ENCODE measurements around the gene ELMO3.

The ELMO3 gene

DNA sequence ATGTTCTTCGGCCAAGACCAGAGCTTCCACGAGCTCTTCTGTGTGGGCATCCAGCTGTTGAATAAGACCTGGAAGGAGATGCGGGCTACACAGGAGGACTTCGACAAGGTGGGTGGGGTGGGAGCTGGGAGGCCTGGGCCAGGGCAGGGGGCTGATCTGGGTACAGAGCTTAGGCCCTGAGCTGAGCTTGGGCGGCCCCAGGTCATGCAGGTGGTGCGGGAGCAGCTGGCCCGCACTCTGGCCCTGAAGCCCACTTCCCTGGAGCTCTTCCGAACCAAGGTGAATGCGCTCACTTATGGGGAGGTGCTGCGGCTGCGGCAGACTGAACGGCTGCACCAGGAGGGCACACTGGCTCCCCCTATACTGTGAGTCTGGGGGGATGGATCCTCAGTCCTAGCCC lies 3.5 kb downstream of the ELMO3 start (continued):
- no peak for TF ChIP-seq GLIS3 (CRISPR knock-in tag; IDR thresholded peaks at IDR 0.05)
- TF ChIP-seq ZNF565 (CRISPR knock-in tag; conservative IDR thresholded peaks at IDR 0.05; ENCODE audit: low read depth) = no peak
- no peak for TF ChIP-seq ZC3H10 (CRISPR knock-in tag; IDR thresholded peaks at IDR 0.05)
- TF ChIP-seq, protein P1, sequence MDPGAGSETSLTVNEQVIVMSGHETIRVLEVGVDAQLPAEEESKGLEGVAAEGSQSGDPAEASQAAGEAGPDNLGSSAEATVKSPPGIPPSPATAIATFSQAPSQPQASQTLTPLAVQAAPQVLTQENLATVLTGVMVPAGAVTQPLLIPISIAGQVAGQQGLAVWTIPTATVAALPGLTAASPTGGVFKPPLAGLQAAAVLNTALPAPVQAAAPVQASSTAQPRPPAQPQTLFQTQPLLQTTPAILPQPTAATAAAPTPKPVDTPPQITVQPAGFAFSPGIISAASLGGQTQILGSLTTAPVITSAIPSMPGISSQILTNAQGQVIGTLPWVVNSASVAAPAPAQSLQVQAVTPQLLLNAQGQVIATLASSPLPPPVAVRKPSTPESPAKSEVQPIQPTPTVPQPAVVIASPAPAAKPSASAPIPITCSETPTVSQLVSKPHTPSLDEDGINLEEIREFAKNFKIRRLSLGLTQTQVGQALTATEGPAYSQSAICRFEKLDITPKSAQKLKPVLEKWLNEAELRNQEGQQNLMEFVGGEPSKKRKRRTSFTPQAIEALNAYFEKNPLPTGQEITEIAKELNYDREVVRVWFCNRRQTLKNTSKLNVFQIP (CRISPR knock-in tag; IDR thresholded peaks at IDR 0.05; ENCODE audit: borderline replicate concordance, low read depth) = no peak

DNA sequence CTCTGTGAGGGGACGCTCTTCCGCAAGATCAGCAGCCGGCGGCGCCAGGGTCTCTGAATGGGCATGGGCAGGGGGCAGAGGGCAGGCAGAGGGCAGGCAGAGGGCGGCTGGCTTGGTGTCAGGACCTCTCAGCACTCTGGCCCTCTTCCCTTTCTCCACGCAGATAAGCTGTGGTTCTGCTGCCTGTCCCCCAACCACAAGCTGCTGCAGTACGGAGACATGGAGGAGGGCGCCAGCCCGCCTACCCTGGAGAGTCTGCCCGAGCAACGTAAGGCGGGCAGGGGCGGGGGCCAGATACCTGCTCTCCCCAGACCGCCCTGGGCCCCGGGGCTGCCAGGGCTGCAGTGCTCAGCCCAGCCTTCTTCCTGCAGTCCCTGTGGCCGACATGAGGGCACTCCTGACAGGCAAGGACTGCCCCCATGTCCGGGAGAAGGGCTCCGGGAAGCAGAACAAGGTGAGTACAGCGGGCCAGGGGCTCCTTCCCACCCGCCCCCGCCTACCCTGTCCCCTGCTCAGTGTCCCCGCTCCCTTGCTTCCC lies 4.1 kb downstream of the ELMO3 start:
- no peak for TF ChIP-seq ZNF8 (CRISPR knock-in tag; IDR thresholded peaks at IDR 0.05)
- no peak for TF ChIP-seq ESRRG (CRISPR knock-in tag; IDR thresholded peaks at IDR 0.05)
- no peak for TF ChIP-seq ISL1 (CRISPR knock-in tag; IDR thresholded peaks at IDR 0.05)
- TF ChIP-seq, protein P2, sequence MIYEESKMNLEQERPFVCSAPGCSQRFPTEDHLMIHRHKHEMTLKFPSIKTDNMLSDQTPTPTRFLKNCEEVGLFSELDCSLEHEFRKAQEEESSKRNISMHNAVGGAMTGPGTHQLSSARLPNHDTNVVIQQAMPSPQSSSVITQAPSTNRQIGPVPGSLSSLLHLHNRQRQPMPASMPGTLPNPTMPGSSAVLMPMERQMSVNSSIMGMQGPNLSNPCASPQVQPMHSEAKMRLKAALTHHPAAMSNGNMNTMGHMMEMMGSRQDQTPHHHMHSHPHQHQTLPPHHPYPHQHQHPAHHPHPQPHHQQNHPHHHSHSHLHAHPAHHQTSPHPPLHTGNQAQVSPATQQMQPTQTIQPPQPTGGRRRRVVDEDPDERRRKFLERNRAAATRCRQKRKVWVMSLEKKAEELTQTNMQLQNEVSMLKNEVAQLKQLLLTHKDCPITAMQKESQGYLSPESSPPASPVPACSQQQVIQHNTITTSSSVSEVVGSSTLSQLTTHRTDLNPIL (CRISPR knock-in tag; IDR thresholded peaks at IDR 0.05; ENCODE audit: low read depth) = no peak
- TF ChIP-seq TOX (CRISPR knock-in tag; IDR thresholded peaks at IDR 0.05; ENCODE audit: borderline replicate concordance) = no peak
- no peak for TF ChIP-seq PPARA (CRISPR knock-in tag; IDR thresholded peaks at IDR 0.05; ENCODE audit: borderline replicate concordance)
- TF ChIP-seq, protein P1 (CRISPR knock-in tag; IDR thresholded peaks at IDR 0.05; ENCODE audit: borderline replicate concordance, low read depth) = no peak
- TF ChIP-seq, protein P3, sequence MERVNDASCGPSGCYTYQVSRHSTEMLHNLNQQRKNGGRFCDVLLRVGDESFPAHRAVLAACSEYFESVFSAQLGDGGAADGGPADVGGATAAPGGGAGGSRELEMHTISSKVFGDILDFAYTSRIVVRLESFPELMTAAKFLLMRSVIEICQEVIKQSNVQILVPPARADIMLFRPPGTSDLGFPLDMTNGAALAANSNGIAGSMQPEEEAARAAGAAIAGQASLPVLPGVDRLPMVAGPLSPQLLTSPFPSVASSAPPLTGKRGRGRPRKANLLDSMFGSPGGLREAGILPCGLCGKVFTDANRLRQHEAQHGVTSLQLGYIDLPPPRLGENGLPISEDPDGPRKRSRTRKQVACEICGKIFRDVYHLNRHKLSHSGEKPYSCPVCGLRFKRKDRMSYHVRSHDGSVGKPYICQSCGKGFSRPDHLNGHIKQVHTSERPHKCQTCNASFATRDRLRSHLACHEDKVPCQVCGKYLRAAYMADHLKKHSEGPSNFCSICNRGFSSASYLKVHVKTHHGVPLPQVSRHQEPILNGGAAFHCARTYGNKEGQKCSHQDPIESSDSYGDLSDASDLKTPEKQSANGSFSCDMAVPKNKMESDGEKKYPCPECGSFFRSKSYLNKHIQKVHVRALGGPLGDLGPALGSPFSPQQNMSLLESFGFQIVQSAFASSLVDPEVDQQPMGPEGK (CRISPR knock-in tag; IDR thresholded peaks at IDR 0.05; ENCODE audit: borderline replicate concordance) = no peak
- TF ChIP-seq, protein P4, sequence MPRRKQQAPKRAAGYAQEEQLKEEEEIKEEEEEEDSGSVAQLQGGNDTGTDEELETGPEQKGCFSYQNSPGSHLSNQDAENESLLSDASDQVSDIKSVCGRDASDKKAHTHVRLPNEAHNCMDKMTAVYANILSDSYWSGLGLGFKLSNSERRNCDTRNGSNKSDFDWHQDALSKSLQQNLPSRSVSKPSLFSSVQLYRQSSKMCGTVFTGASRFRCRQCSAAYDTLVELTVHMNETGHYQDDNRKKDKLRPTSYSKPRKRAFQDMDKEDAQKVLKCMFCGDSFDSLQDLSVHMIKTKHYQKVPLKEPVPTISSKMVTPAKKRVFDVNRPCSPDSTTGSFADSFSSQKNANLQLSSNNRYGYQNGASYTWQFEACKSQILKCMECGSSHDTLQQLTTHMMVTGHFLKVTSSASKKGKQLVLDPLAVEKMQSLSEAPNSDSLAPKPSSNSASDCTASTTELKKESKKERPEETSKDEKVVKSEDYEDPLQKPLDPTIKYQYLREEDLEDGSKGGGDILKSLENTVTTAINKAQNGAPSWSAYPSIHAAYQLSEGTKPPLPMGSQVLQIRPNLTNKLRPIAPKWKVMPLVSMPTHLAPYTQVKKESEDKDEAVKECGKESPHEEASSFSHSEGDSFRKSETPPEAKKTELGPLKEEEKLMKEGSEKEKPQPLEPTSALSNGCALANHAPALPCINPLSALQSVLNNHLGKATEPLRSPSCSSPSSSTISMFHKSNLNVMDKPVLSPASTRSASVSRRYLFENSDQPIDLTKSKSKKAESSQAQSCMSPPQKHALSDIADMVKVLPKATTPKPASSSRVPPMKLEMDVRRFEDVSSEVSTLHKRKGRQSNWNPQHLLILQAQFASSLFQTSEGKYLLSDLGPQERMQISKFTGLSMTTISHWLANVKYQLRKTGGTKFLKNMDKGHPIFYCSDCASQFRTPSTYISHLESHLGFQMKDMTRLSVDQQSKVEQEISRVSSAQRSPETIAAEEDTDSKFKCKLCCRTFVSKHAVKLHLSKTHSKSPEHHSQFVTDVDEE (CRISPR knock-in tag; IDR thresholded peaks at IDR 0.05) = no peak
- no peak for TF ChIP-seq ZFP30 (CRISPR knock-in tag; IDR thresholded peaks at IDR 0.05)
- ATAC-seq = no peak

DNA sequence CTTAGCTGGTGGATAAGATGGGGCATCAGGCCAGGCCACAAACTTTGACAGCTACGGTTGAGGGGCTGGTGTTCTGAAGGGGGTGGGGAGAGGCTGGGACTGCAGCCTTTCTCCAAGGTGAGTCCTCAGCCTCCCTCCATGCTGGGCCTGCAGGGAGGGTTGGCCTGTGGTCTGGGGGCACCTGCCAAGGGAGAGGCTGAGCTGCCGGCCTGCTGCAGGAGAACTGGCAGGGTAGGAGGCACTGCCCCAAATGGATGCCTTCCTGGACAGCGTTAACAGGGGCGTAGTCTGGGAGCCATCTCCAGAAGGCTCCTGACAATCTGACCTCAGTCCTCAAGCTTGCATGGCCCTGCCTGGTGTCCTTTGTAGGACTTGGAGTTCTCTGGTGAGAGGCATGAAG lies 5.1 kb downstream of the ELMO3 start:
- no peak for TF ChIP-seq ZFP3 (CRISPR knock-in tag; IDR thresholded peaks at IDR 0.05)
- TF ChIP-seq, protein P5, sequence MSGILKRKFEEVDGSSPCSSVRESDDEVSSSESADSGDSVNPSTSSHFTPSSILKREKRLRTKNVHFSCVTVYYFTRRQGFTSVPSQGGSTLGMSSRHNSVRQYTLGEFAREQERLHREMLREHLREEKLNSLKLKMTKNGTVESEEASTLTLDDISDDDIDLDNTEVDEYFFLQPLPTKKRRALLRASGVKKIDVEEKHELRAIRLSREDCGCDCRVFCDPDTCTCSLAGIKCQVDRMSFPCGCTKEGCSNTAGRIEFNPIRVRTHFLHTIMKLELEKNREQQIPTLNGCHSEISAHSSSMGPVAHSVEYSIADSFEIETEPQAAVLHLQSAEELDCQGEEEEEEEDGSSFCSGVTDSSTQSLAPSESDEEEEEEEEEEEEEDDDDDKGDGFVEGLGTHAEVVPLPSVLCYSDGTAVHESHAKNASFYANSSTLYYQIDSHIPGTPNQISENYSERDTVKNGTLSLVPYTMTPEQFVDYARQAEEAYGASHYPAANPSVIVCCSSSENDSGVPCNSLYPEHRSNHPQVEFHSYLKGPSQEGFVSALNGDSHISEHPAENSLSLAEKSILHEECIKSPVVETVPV (CRISPR knock-in tag; IDR thresholded peaks at IDR 0.05) = no peak
- TF ChIP-seq GLIS3 (CRISPR knock-in tag; IDR thresholded peaks at IDR 0.05) = no peak
- TF ChIP-seq RARB (CRISPR knock-in tag; IDR thresholded peaks at IDR 0.05) = no peak
- no peak for TF ChIP-seq PPARA (CRISPR knock-in tag; IDR thresholded peaks at IDR 0.05; ENCODE audit: borderline replicate concordance)
- ATAC-seq = no peak

Data from SK-N-SH treated with all-trans-retinoic acid at 6 μM for 48 hours (cell line).